ENCODE measurements around the gene KPNA1. TPM values are rescaled to one million over a fixed set of nuclear protein-coding genes. Genes with fewer than 3 reads are reported as not detected.

KPNA1 gene
- total and polyA plus RNA-seq, 2 of the 13 experiments (the other 11 are each of a cell fraction or from before 2014, with no cell fraction given) = 15.4 to 30.0 TPM

DNA sequence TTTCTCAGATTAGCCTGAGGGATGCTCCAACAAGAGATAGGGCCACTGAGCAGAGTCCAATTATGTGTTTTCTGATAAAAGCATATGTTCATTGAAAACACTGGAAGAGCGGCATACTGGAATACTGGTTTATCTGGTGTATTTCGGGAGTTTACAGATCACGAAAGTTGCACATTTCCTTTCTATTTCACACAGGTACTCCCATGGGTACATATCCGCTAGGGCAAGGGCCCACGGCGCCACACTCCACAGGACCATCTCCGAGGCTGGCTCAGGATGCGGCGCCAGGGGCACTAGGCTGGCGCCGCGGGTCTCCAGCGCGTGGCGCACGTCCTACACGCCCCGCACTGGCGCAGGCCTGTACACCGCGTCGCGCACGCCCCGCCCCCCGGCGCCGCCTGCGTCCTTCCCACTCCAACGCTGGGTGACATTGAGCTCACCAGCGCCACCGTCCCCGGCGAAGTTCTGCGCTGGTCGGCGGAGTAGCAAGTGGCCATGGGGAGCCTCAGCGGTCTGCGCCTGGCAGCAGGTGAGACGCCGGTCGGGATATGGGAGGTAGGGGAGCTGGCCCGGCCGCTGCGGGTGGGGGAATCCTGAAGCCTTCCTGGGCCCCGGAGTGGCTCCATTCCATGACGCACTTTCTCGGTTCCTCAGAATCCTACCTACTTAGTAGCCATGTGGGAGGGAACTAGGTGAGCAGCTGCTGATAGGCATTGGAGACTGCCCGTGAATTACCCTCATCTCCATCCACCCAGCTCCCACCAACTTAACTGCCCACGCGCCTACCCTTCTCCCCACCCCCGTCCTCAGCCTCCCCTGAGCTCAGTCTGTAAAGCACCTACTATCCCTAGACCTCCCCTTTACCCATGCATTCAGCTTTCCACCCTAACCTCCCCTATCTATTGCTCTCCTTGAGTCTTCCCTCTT lies 130.7 kb downstream of the KPNA1 start, which contains the start of gene FAM162A (continued):
- TF ChIP-seq, protein P1, sequence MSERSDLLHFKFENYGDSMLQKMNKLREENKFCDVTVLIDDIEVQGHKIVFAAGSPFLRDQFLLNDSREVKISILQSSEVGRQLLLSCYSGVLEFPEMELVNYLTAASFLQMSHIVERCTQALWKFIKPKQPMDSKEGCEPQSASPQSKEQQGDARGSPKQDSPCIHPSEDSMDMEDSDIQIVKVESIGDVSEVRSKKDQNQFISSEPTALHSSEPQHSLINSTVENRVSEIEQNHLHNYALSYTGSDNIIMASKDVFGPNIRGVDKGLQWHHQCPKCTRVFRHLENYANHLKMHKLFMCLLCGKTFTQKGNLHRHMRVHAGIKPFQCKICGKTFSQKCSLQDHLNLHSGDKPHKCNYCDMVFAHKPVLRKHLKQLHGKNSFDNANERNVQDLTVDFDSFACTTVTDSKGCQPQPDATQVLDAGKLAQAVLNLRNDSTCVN (CRISPR knock-in tag; IDR thresholded peaks at IDR 0.05; ENCODE audit: borderline replicate concordance) = peak; percentile 89
- TF ChIP-seq ZNF780A (CRISPR knock-in tag; IDR thresholded peaks at IDR 0.05) (peak; percentile 73; the same call in 1 of the 2 replicates), ZFP90 (CRISPR knock-in tag; IDR thresholded peaks at IDR 0.05; ENCODE audit: borderline replicate concordance) (peak; percentile 67; the same call in 1 of the 2 replicates), SMYD3 (CRISPR knock-in tag; IDR thresholded peaks at IDR 0.05) (peak; percentile 65; the same call in 1 of the 2 replicates), MZF1 (CRISPR knock-in tag; IDR thresholded peaks at IDR 0.05; ENCODE audit: borderline replicate concordance) (no peak), HCFC1 (IDR thresholded peaks at IDR 0.05; ENCODE audit: low read depth, low read length) (peak; percentile 39), PHF5A (CRISPR knock-in tag; IDR thresholded peaks at IDR 0.05; ENCODE audit: low read depth, unreplicated experiment) (peak; percentile 27), ZNF563 (CRISPR knock-in tag; IDR thresholded peaks at IDR 0.05) (peak; percentile 56; the same call in 1 of the 2 replicates), ZNF558 (CRISPR knock-in tag; IDR thresholded peaks at IDR 0.05; ENCODE audit: borderline replicate concordance) (peak; percentile 88; the same call in 1 of the 2 replicates), ZNF382 (CRISPR knock-in tag; IDR thresholded peaks at IDR 0.05; ENCODE audit: borderline replicate concordance) (no peak), MTA1 (CRISPR knock-in tag; IDR thresholded peaks at IDR 0.05; ENCODE audit: borderline replicate concordance) (peak; percentile 98), FLYWCH1 (CRISPR knock-in tag; IDR thresholded peaks at IDR 0.05) (no peak)
- TF ChIP-seq, protein P2, sequence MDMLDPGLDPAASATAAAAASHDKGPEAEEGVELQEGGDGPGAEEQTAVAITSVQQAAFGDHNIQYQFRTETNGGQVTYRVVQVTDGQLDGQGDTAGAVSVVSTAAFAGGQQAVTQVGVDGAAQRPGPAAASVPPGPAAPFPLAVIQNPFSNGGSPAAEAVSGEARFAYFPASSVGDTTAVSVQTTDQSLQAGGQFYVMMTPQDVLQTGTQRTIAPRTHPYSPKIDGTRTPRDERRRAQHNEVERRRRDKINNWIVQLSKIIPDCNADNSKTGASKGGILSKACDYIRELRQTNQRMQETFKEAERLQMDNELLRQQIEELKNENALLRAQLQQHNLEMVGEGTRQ (IDR thresholded peaks at IDR 0.05; ENCODE audit: low read depth, low read length) = no peak
- TF ChIP-seq, protein P2 (CRISPR knock-in tag; IDR thresholded peaks at IDR 0.05; ENCODE audit: borderline replicate concordance) = no peak
- TF ChIP-seq, protein P3, sequence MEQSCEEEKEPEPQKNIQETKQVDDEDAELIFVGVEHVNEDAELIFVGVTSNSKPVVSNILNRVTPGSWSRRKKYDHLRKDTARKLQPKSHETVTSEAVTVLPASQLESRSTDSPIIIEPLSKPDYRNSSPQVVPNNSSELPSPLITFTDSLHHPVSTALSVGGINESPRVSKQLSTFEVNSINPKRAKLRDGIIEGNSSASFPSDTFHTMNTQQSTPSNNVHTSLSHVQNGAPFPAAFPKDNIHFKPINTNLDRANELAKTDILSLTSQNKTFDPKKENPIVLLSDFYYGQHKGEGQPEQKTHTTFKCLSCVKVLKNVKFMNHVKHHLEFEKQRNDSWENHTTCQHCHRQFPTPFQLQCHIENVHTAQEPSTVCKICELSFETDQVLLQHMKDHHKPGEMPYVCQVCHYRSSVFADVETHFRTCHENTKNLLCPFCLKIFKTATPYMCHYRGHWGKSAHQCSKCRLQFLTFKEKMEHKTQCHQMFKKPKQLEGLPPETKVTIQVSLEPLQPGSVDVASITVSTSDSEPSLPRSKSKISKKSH (CRISPR knock-in tag; IDR thresholded peaks at IDR 0.05; ENCODE audit: borderline replicate concordance) = no peak; the same call in 1 of the 2 replicates
- TF ChIP-seq, protein P4, sequence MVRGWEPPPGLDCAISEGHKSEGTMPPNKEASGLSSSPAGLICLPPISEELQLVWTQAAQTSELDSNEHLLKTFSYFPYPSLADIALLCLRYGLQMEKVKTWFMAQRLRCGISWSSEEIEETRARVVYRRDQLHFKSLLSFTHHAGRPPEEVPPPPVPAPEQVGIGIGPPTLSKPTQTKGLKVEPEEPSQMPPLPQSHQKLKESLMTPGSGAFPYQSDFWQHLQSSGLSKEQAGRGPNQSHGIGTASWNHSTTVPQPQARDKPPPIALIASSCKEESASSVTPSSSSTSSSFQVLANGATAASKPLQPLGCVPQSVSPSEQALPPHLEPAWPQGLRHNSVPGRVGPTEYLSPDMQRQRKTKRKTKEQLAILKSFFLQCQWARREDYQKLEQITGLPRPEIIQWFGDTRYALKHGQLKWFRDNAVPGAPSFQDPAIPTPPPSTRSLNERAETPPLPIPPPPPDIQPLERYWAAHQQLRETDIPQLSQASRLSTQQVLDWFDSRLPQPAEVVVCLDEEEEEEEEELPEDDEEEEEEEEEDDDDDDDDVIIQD (CRISPR knock-in tag; IDR thresholded peaks at IDR 0.05; ENCODE audit: low read depth) = peak; percentile 90
- TF ChIP-seq, protein P5, sequence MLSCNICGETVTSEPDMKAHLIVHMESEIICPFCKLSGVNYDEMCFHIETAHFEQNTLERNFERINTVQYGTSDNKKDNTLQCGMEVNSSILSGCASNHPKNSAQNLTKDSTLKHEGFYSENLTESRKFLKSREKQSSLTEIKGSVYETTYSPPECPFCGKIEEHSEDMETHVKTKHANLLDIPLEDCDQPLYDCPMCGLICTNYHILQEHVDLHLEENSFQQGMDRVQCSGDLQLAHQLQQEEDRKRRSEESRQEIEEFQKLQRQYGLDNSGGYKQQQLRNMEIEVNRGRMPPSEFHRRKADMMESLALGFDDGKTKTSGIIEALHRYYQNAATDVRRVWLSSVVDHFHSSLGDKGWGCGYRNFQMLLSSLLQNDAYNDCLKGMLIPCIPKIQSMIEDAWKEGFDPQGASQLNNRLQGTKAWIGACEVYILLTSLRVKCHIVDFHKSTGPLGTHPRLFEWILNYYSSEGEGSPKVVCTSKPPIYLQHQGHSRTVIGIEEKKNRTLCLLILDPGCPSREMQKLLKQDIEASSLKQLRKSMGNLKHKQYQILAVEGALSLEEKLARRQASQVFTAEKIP (CRISPR knock-in tag; IDR thresholded peaks at IDR 0.05; ENCODE audit: borderline replicate concordance) = no peak
- TF ChIP-seq, protein P6, sequence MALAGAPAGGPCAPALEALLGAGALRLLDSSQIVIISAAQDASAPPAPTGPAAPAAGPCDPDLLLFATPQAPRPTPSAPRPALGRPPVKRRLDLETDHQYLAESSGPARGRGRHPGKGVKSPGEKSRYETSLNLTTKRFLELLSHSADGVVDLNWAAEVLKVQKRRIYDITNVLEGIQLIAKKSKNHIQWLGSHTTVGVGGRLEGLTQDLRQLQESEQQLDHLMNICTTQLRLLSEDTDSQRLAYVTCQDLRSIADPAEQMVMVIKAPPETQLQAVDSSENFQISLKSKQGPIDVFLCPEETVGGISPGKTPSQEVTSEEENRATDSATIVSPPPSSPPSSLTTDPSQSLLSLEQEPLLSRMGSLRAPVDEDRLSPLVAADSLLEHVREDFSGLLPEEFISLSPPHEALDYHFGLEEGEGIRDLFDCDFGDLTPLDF (CRISPR knock-in tag; IDR thresholded peaks at IDR 0.05) = peak; percentile 66; the same call in 1 of the 2 replicates

Measured in HepG2 (cell line).